Natural killer cell (primary cell): ENCODE data around the gene CEP57. TPM values are rescaled to one million over a fixed set of nuclear protein-coding genes. Genes with fewer than 3 reads are reported as not detected.
A peak's percentile ranks its signal among the peaks of the same experiment; 100 is the strongest.
"Not testable (repeated sequence)": the region's sequence is repeated elsewhere in the genome, so short reads cannot be mapped to it uniquely, and the experiment has no call there.

Experiments
- ATAC-seq, 3 donors: fragments of 150-1000 bp in 2 of 3; fragments of 200-7000 bp in 1 of 3; cut with Tn5 transposase; 1 replicate in 1 of 3; 2 replicates in 2 of 3; pipeline ENCODE4 v1.10.0; 2021; ENCODE audit warnings: mild to moderate bottlenecking in 2 of 3, moderate library complexity in 2 of 3
- DNase-seq, 2 donors: peaks; one replicate each; pipeline versions ENCODE4 v3.0.0 to v3.0.0-alpha.2; 2013 to 2021; ENCODE audit warnings: mixed read lengths in 1 of 2
- H3K27ac ChIP-seq: one replicate; pipeline ENCODE4 v1.5.1; 2013; ENCODE audit warnings: mild to moderate bottlenecking, low read length
- H3K27me3 ChIP-seq: one replicate; pipeline ENCODE4 v1.6.1; 2013; ENCODE audit warnings: low read length; ENCODE audit not compliant: control insufficient read depth, insufficient read depth
- H3K36me3 ChIP-seq: one replicate; pipeline ENCODE4 v1.6.1; 2013; ENCODE audit warnings: low read length; ENCODE audit not compliant: control insufficient read depth, insufficient read depth
- H3K4me1 ChIP-seq: one replicate; pipeline ENCODE4 v1.6.1; 2013; ENCODE audit warnings: low read length; ENCODE audit not compliant: control insufficient read depth, insufficient read depth
- H3K4me3 ChIP-seq: one replicate; pipeline ENCODE4 v1.5.1; 2013; ENCODE audit warnings: low read length
- H3K9me3 ChIP-seq: one replicate; pipeline ENCODE4 v1.6.1; 2013; ENCODE audit warnings: low read length; ENCODE audit not compliant: control insufficient read depth, insufficient read depth
- H3K27ac Mint-ChIP-seq, 2 donors: one replicate each; pipeline ENCODE4 v1.8.0; 2022; ENCODE audit warnings: mild to moderate bottlenecking in 2 of 2, mixed read lengths in 2 of 2, moderate library complexity in 1 of 2
- H3K27me3 Mint-ChIP-seq, 2 donors: one replicate each; pipeline ENCODE4 v1.8.0; 2022; ENCODE audit warnings: low read depth in 2 of 2, mixed read lengths in 2 of 2
- H3K36me3 Mint-ChIP-seq: one replicate; pipeline ENCODE4 v1.8.0; 2022; ENCODE audit warnings: mixed read lengths
- H3K4me1 Mint-ChIP-seq, 2 donors: one replicate each; pipeline ENCODE4 v1.8.0; 2022; ENCODE audit warnings: mixed read lengths in 2 of 2
- H3K4me3 Mint-ChIP-seq: one replicate; pipeline ENCODE4 v1.8.0; 2022; ENCODE audit warnings: mild to moderate bottlenecking, moderate library complexity, mixed read lengths
- H3K9me3 Mint-ChIP-seq, 2 donors: one replicate each; pipeline ENCODE4 v1.8.0; 2022; ENCODE audit warnings: mixed read lengths in 2 of 2
- WGBS: methylation state at CpG from one replicate; pipeline ENCODE4 v1.1.7; 2013; ENCODE audit warnings: missing lambda C conversion rate; ENCODE audit not compliant: insufficient coverage; 5-methylcytosine and 5-hydroxymethylcytosine counted together
- intact Hi-C: fragments of 100-400 bp; cut with micrococcal nuclease; formaldehyde crosslinking; loops from one replicate; pipeline ENCODE4 v1.14.2; 2022
- total RNA-seq, 4 donors: library from RNA; stranded (reverse); fragments of 120-200 nt in 1 of 4; gene quantifications; one replicate each; pipeline versions ENCODE4 v1.2.3 to v1.2.4, GENCODE V29; 2013 to 2022
- TF ChIP-seq, protein P1 (sequence below): fragments of 200-600 bp; IDR thresholded peaks from one replicate; pipeline ENCODE4 v1.8.0; 2022; ENCODE audit warnings: antibody characterized with exemption

CEP57 gene
- total RNA-seq, 3 donors from 2014 or later (not counting 1 experiment from before 2014, with no cell fraction given): 40.8 to 64.9 (median 55.1) TPM

DNA sequence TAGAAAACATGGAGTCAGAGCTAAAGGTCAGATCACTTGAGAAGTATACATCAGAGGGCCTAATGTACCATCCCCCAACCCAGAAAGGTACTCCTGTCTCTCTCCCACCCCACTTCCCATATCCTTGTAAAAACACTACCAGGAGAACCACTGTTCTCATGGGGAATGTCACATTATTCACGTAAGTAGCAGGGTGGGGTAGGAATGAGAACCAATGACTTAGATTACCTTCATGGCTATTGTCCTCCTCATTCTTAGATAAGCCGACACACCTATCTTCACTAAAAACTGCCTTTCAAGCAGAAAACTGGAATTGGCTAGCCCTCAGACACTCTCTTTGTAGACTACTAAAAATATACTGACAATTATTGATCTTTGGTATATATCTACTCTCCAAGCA lies 63.6 kb downstream of the CEP57 start:
- peaks cover 34% of the 10 kb centered on the region for H3K36me3 ChIP-seq
- H3K4me3 Mint-ChIP-seq: no peak overlapping the region
- H3K4me3 ChIP-seq: no peak overlapping the region
- DNase-seq: no peak
- TF ChIP-seq, protein P1, sequence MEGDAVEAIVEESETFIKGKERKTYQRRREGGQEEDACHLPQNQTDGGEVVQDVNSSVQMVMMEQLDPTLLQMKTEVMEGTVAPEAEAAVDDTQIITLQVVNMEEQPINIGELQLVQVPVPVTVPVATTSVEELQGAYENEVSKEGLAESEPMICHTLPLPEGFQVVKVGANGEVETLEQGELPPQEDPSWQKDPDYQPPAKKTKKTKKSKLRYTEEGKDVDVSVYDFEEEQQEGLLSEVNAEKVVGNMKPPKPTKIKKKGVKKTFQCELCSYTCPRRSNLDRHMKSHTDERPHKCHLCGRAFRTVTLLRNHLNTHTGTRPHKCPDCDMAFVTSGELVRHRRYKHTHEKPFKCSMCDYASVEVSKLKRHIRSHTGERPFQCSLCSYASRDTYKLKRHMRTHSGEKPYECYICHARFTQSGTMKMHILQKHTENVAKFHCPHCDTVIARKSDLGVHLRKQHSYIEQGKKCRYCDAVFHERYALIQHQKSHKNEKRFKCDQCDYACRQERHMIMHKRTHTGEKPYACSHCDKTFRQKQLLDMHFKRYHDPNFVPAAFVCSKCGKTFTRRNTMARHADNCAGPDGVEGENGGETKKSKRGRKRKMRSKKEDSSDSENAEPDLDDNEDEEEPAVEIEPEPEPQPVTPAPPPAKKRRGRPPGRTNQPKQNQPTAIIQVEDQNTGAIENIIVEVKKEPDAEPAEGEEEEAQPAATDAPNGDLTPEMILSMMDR: no peak
- no peaks in the 10 kb centered on the region for H3K9me3 Mint-ChIP-seq
- WGBS: 100% methylated on average over 1 of the region's 2 CpGs
- intact Hi-C loops: no loop called here
- no peaks in the 10 kb centered on the region for H3K27me3 ChIP-seq
- no peak overlapping the region for H3K27ac ChIP-seq
- peaks cover 11% of the 10 kb centered on the region for H3K36me3 Mint-ChIP-seq
- no peak overlapping the region for H3K27ac Mint-ChIP-seq
- no peaks in the 10 kb centered on the region for H3K4me1 Mint-ChIP-seq
- H3K4me1 ChIP-seq: no peaks in the 10 kb centered on the region
- no peaks in the 10 kb centered on the region for H3K27me3 Mint-ChIP-seq
- ATAC-seq: no peak
- no peaks in the 10 kb centered on the region for H3K9me3 ChIP-seq

GRCh38 chr11:95854362-95854761 lies 64.1 kb downstream of the CEP57 start:
- not testable (repeated sequence) for H3K27me3 Mint-ChIP-seq, H3K27ac Mint-ChIP-seq

GRCh38 chr11:95860024-95860423 lies 69.7 kb downstream of the CEP57 start:
- H3K4me3 Mint-ChIP-seq, H3K27me3 Mint-ChIP-seq, H3K9me3 ChIP-seq, intact Hi-C loops, ATAC-seq, H3K9me3 Mint-ChIP-seq, H3K27me3 ChIP-seq, H3K4me3 ChIP-seq, H3K27ac ChIP-seq, H3K4me1 Mint-ChIP-seq, H3K4me1 ChIP-seq, DNase-seq: not testable (repeated sequence)
- Mint-ChIP-seq H3K27ac (peak overlapping the region in 1 of 2 donors; percentile 44), H3K36me3 (peaks cover 11% of the 10 kb centered on the region)
- WGBS: 55% methylated on average over 3 of the region's 4 CpGs
- peaks cover 32% of the 10 kb centered on the region for H3K36me3 ChIP-seq

More at GRCh38 chr11:95854362-95854761, 64.1 kb downstream of the CEP57 start:
- H3K4me1 Mint-ChIP-seq, ATAC-seq, H3K27me3 ChIP-seq, H3K9me3 ChIP-seq, H3K4me3 Mint-ChIP-seq, intact Hi-C loops, DNase-seq, H3K27ac ChIP-seq, H3K4me3 ChIP-seq, H3K4me1 ChIP-seq, H3K9me3 Mint-ChIP-seq: not testable (repeated sequence)
- WGBS: 98% methylated on average over 4 of the region's 5 CpGs
- H3K36me3 ChIP-seq: peaks cover 34% of the 10 kb centered on the region
- peaks cover 11% of the 10 kb centered on the region for H3K36me3 Mint-ChIP-seq

DNA sequence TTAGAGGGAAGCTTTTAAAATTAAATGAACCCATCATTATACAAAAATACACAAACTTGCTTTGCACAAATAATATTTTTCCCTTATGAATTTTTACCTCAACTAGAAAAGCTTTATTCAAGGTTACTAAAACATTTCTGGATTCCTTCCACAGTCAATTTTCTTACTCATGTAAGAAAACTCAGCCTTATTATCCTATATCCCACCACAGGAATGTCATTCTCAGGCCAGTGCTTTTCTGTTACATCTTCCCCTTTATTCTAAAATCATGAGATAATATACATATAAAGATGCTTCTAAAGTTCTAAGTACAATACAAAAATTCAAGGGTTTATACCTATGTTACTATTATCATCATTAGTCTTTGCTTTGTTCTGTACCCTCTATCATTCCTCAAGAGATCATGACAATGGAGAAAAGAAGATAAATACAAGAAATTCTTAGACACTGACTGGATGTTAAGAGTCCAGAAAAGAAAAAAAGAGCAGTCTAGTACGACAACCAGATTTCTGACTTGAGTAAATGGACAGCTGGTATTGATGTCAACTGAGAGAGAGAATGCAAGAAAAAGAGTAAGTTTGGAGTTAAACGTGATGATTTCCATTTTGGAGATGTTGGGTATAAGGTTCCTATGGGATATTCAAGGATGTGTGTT lies 73.3 kb downstream of the CEP57 start:
- no peaks in the 10 kb centered on the region for H3K9me3 ChIP-seq
- no peaks in the 10 kb centered on the region for H3K27me3 Mint-ChIP-seq
- TF ChIP-seq, protein P1: no peak
- WGBS: 96% methylated on average over 2 of the region's 2 CpGs
- ATAC-seq: no peak
- intact Hi-C loops: no loop called here
- no peaks in the 10 kb centered on the region for H3K27me3 ChIP-seq
- H3K4me3 ChIP-seq: no peak overlapping the region
- no peak overlapping the region for H3K27ac Mint-ChIP-seq
- no peaks in the 10 kb centered on the region for H3K36me3 Mint-ChIP-seq
- no peaks in the 10 kb centered on the region for H3K9me3 Mint-ChIP-seq
- H3K4me3 Mint-ChIP-seq: no peak overlapping the region
- H3K36me3 ChIP-seq: peaks cover 16% of the 10 kb centered on the region
- peaks cover 6 to 10% of the 10 kb centered on the region in 2 donors for H3K4me1 Mint-ChIP-seq
- H3K27ac ChIP-seq: no peak overlapping the region
- DNase-seq: no peak
- no peaks in the 10 kb centered on the region for H3K4me1 ChIP-seq
